T-helper 1 cell treated with Interleukin-12 subunit alpha and Interleukin-12 subunit beta and Interleukin-4 antibody, amounts not matched to agents 30 μg/mL and 1 μg/mL, for 36 hours (primary cell): Measurements from ENCODE around the gene JUP.

Source experiments
- H3K27ac Mint-ChIP-seq: one replicate; pipeline ENCODE4 v1.8.0; 2021; ENCODE audit warnings: mild to moderate bottlenecking, mixed read lengths
- H3K27me3 Mint-ChIP-seq: one replicate; pipeline ENCODE4 v1.8.0; 2021; ENCODE audit warnings: low read depth, mixed read lengths
- H3K36me3 Mint-ChIP-seq: one replicate; pipeline ENCODE4 v1.8.0; 2021; ENCODE audit warnings: low read depth, mixed read lengths
- H3K4me1 Mint-ChIP-seq: one replicate; pipeline ENCODE4 v1.8.0; 2021; ENCODE audit warnings: low read depth, mixed read lengths
- H3K4me3 Mint-ChIP-seq: one replicate; pipeline ENCODE4 v1.8.0; 2021; ENCODE audit warnings: mild to moderate bottlenecking, moderate library complexity, mixed read lengths
- H3K9me3 Mint-ChIP-seq: one replicate; pipeline ENCODE4 v1.8.0; 2021; ENCODE audit warnings: mixed read lengths

The JUP gene

GRCh38 chr17:41762841-41763240, 23.7 kb downstream of the JUP start:
- Mint-ChIP-seq H3K4me1 (no peaks in the 10 kb centered on the region), H3K36me3 (no peaks in the 10 kb centered on the region), H3K27ac (no peak overlapping the region), H3K27me3 (no peaks in the 10 kb centered on the region), H3K9me3 (no peaks in the 10 kb centered on the region), H3K4me3 (no peak overlapping the region)

GRCh38 chr17:41762391-41762790, 24.1 kb downstream of the JUP start:
- H3K4me1 Mint-ChIP-seq = no peaks in the 10 kb centered on the region
- H3K27me3 Mint-ChIP-seq = no peaks in the 10 kb centered on the region
- H3K36me3 Mint-ChIP-seq = no peaks in the 10 kb centered on the region
- no peak overlapping the region for H3K4me3 Mint-ChIP-seq
- no peak overlapping the region for H3K27ac Mint-ChIP-seq
- no peaks in the 10 kb centered on the region for H3K9me3 Mint-ChIP-seq

- Mint-ChIP-seq H3K4me3 (no peak overlapping the region), H3K4me1 (no peaks in the 10 kb centered on the region), H3K27me3 (no peaks in the 10 kb centered on the region), H3K27ac (no peak overlapping the region), H3K9me3 (no peaks in the 10 kb centered on the region), H3K36me3 (no peaks in the 10 kb centered on the region)
These were observed 25.6 kb downstream of the JUP start for GRCh38 chr17:41760878-41761277.

GRCh38 chr17:41758601-41759000, 27.9 kb downstream of the JUP start:
- Mint-ChIP-seq H3K27me3 (no peaks in the 10 kb centered on the region), H3K9me3 (no peaks in the 10 kb centered on the region), H3K36me3 (no peaks in the 10 kb centered on the region), H3K4me1 (no peaks in the 10 kb centered on the region), H3K4me3 (no peak overlapping the region), H3K27ac (no peak overlapping the region)

GRCh38 chr17:41754066-41754465, 32.4 kb downstream of the JUP start:
- Mint-ChIP-seq H3K9me3 (no peaks in the 10 kb centered on the region), H3K27me3 (no peaks in the 10 kb centered on the region), H3K4me3 (no peak overlapping the region), H3K4me1 (no peaks in the 10 kb centered on the region), H3K27ac (no peak overlapping the region), H3K36me3 (no peaks in the 10 kb centered on the region)

GRCh38 chr17:41751288-41751687, 35.2 kb downstream of the JUP start:
- no peaks in the 10 kb centered on the region for H3K4me1 Mint-ChIP-seq
- no peak overlapping the region for H3K4me3 Mint-ChIP-seq
- no peaks in the 10 kb centered on the region for H3K36me3 Mint-ChIP-seq
- no peaks in the 10 kb centered on the region for H3K9me3 Mint-ChIP-seq
- H3K27me3 Mint-ChIP-seq = peaks cover 3% of the 10 kb centered on the region
- H3K27ac Mint-ChIP-seq = no peak overlapping the region

GRCh38 chr17:41750862-41751261, 35.6 kb downstream of the JUP start:
- no peaks in the 10 kb centered on the region for H3K4me1 Mint-ChIP-seq
- no peaks in the 10 kb centered on the region for H3K9me3 Mint-ChIP-seq
- no peak overlapping the region for H3K4me3 Mint-ChIP-seq
- no peak overlapping the region for H3K27ac Mint-ChIP-seq
- no peaks in the 10 kb centered on the region for H3K36me3 Mint-ChIP-seq
- H3K27me3 Mint-ChIP-seq = peaks cover 4% of the 10 kb centered on the region

GRCh38 chr17:41748275-41748674, 38.2 kb downstream of the JUP start:
- H3K4me1 Mint-ChIP-seq = no peaks in the 10 kb centered on the region
- H3K9me3 Mint-ChIP-seq = no peaks in the 10 kb centered on the region
- no peak overlapping the region for H3K27ac Mint-ChIP-seq
- peaks cover 4% of the 10 kb centered on the region for H3K27me3 Mint-ChIP-seq
- no peaks in the 10 kb centered on the region for H3K36me3 Mint-ChIP-seq
- H3K4me3 Mint-ChIP-seq = no peak overlapping the region

- Mint-ChIP-seq H3K4me3 (no peak overlapping the region), H3K36me3 (no peaks in the 10 kb centered on the region), H3K27ac (no peak overlapping the region)
These were observed 44.8 kb downstream of the JUP start for GRCh38 chr17:41741709-41742108.

GRCh38 chr17:41740506-41740905, 46.0 kb downstream of the JUP start:
- no peak overlapping the region for H3K27ac Mint-ChIP-seq
- H3K9me3 Mint-ChIP-seq = no peaks in the 10 kb centered on the region
- no peak overlapping the region for H3K4me3 Mint-ChIP-seq
- H3K27me3 Mint-ChIP-seq = peaks cover 25% of the 10 kb centered on the region
- H3K36me3 Mint-ChIP-seq = no peaks in the 10 kb centered on the region
- H3K4me1 Mint-ChIP-seq = peaks cover 3% of the 10 kb centered on the region

More at GRCh38 chr17:41741709-41742108, 44.8 kb downstream of the JUP start:
- Mint-ChIP-seq H3K27me3 (peaks cover 17% of the 10 kb centered on the region), H3K9me3 (no peaks in the 10 kb centered on the region), H3K4me1 (peaks cover 3% of the 10 kb centered on the region)

- Mint-ChIP-seq H3K9me3 (no peaks in the 10 kb centered on the region), H3K36me3 (no peaks in the 10 kb centered on the region), H3K27me3 (peaks cover 32% of the 10 kb centered on the region), H3K27ac (no peak overlapping the region), H3K4me3 (no peak overlapping the region), H3K4me1 (peaks cover 4% of the 10 kb centered on the region)
These were observed 46.7 kb downstream of the JUP start for GRCh38 chr17:41739661-41740352.

- Mint-ChIP-seq H3K9me3 (no peaks in the 10 kb centered on the region), H3K36me3 (no peaks in the 10 kb centered on the region), H3K4me1 (peaks cover 5% of the 10 kb centered on the region), H3K27ac (no peak overlapping the region), H3K27me3 (peaks cover 39% of the 10 kb centered on the region), H3K4me3 (no peak overlapping the region)
These were observed 47.8 kb downstream of the JUP start for GRCh38 chr17:41738801-41739112.

- peak overlapping the region; percentile 36 for H3K27ac Mint-ChIP-seq
- H3K9me3 Mint-ChIP-seq = no peaks in the 10 kb centered on the region
- H3K4me3 Mint-ChIP-seq = no peak overlapping the region
- H3K36me3 Mint-ChIP-seq = no peaks in the 10 kb centered on the region
- H3K4me1 Mint-ChIP-seq = peaks cover 8% of the 10 kb centered on the region
- H3K27me3 Mint-ChIP-seq = peaks cover 44% of the 10 kb centered on the region
These were observed 48.3 kb downstream of the JUP start for GRCh38 chr17:41738077-41738800.

GRCh38 chr17:41737680-41738023, 48.9 kb downstream of the JUP start:
- Mint-ChIP-seq H3K9me3 (no peaks in the 10 kb centered on the region), H3K27ac (no peak overlapping the region), H3K4me3 (no peak overlapping the region), H3K4me1 (peaks cover 9% of the 10 kb centered on the region), H3K36me3 (no peaks in the 10 kb centered on the region), H3K27me3 (peaks cover 49% of the 10 kb centered on the region)

GRCh38 chr17:41736983-41737679, 49.4 kb downstream of the JUP start:
- no peaks in the 10 kb centered on the region for H3K36me3 Mint-ChIP-seq
- H3K9me3 Mint-ChIP-seq = no peaks in the 10 kb centered on the region
- H3K4me3 Mint-ChIP-seq = no peak overlapping the region
- H3K4me1 Mint-ChIP-seq = peaks cover 10% of the 10 kb centered on the region
- H3K27me3 Mint-ChIP-seq = peaks cover 54% of the 10 kb centered on the region
- H3K27ac Mint-ChIP-seq = no peak overlapping the region
